DND-41 (cell line): ENCODE results near the gene DACT3.

Source experiments
- ATAC-seq: fragments of 200-7000 bp; cut with Tn5 transposase; 3 replicates; pipeline ENCODE4 v1.9.1; 2021; ENCODE audit warnings: low read depth; ENCODE audit not compliant: insufficient read depth
- DNase-seq: peaks from one replicate; pipeline ENCODE4 v3.0.0-alpha.2; 2020
- H2AFZ ChIP-seq: 2 replicates; pipeline ENCODE4 v1.6.0; 2012; ENCODE audit warnings: low read depth, low read length
- H3K27ac ChIP-seq: 2 replicates; pipeline ENCODE4 v1.5.1; 2012; ENCODE audit warnings: low read length, inconsistent platforms
- H3K27me3 ChIP-seq: fragments of 200-600 bp; sonication (generic); 2 replicates; pipeline ENCODE4 v1.6.0; 2012; ENCODE audit warnings: low read length, mild to moderate bottlenecking, inconsistent platforms; ENCODE audit not compliant: insufficient read depth, poor library complexity
- H3K36me3 ChIP-seq: 2 replicates; pipeline ENCODE4 v1.5.1; 2012; ENCODE audit warnings: low read length, inconsistent platforms; ENCODE audit not compliant: insufficient read depth
- H3K4me1 ChIP-seq: 2 replicates; pipeline ENCODE4 v1.5.1; 2012; ENCODE audit warnings: mild to moderate bottlenecking, low read length; ENCODE audit not compliant: insufficient read depth
- H3K4me2 ChIP-seq: 2 replicates; pipeline ENCODE4 v1.6.0; 2012; ENCODE audit warnings: mild to moderate bottlenecking, moderate library complexity, low read length, inconsistent platforms; ENCODE audit not compliant: insufficient read depth
- H3K4me3 ChIP-seq, 2 experiments: fragments of 200-600 bp in 1 of 2; shearing (Covaris generic) in 1 of 2; 2 replicates each; pipeline ENCODE4 v1.5.1; 2012 to 2016; ENCODE audit warnings: inconsistent platforms in 2 of 2, low read length in 2 of 2, mild to moderate bottlenecking in 2 of 2, low read depth in 1 of 2, moderate library complexity in 1 of 2
- H3K79me2 ChIP-seq: 2 replicates; pipeline ENCODE4 v1.6.0; 2012; ENCODE audit warnings: low read length, inconsistent platforms; ENCODE audit not compliant: insufficient read depth
- H3K9ac ChIP-seq: 2 replicates; pipeline ENCODE4 v1.6.0; 2012; ENCODE audit warnings: low read depth, mild to moderate bottlenecking, inconsistent platforms, low read length, moderate library complexity
- H3K9me3 ChIP-seq: 2 replicates; pipeline ENCODE4 v1.5.1; 2012; ENCODE audit warnings: low read length, moderate library complexity, mild to moderate bottlenecking, inconsistent platforms; ENCODE audit not compliant: insufficient read depth, severe bottlenecking
- H4K20me1 ChIP-seq: 2 replicates; pipeline ENCODE4 v1.6.0; 2012; ENCODE audit warnings: low read length; ENCODE audit not compliant: insufficient read depth
- EZH2 ChIP-seq: IDR thresholded peaks from 3 replicates; pipeline ENCODE4 v1.6.1; 2012; ENCODE audit warnings: borderline replicate concordance, low read depth, mild to moderate bottlenecking, moderate library complexity, low read length, inconsistent platforms; ENCODE audit not compliant: severe bottlenecking
- TF ChIP-seq, protein P1 (sequence below): IDR thresholded peaks from 2 replicates; pipeline ENCODE4 v1.5.1; 2012; ENCODE audit warnings: borderline replicate concordance, low read length, moderate library complexity, mild to moderate bottlenecking; ENCODE audit not compliant: poor library complexity, severe bottlenecking; ENCODE audit errors: extremely low read depth

The DACT3 gene

DNA sequence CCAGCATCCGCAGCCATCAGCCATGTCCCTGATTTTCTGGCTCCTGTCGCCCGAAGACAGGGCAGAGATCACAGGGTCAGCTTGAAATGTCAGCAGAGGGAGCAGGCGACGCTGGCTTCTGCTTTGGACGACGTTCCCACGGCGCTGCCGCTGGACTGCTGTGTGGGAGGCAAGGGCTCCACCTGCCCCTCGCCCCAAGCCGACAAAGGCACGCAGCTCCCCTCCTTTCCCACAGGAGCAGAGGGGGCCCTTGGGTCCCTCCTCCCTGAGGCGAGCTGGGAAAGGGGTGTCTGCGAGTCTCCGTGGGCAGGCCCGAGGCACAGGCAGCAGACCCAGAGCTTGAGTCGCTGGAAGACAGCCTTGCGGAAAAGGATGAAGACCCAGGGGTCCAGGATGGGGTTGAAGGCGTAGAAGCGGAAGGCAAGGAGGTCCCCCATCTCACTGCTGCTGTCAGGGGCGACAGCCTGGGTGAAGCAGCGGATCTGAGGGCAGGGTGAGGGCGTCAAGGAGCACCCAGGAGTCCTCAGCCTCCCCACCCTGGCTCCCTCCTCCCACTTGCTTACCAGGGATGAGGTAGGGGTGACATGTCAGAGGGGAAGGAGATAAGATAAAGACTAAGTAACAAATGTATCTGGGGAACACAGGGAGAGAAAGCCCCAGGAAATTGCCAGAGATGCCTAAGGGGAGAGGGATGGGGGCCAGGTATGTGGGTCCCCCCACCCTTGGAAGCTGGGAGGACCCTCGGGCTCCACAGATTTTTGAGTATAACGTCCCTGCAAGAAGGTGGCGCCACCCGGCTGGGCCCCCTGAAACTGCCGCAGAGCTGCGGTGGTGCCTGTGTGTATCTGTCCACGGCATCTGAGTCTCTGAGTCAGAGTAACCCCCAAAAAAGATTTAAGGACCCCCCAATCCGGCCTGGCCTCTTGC lies 39.5 kb downstream of the DACT3 start:
- no peaks in the 10 kb centered on the region for H3K27me3 ChIP-seq
- no peak overlapping the region for H3K27ac ChIP-seq
- H3K4me2 ChIP-seq: no peak overlapping the region
- ATAC-seq (no peak), DNase-seq (no peak)
- no peaks in the 10 kb centered on the region for H3K9me3 ChIP-seq
- no peak overlapping the region for H2AFZ ChIP-seq
- H4K20me1 ChIP-seq: no peaks in the 10 kb centered on the region; the same call in 1 of the 2 replicates
- TF ChIP-seq, protein P1, sequence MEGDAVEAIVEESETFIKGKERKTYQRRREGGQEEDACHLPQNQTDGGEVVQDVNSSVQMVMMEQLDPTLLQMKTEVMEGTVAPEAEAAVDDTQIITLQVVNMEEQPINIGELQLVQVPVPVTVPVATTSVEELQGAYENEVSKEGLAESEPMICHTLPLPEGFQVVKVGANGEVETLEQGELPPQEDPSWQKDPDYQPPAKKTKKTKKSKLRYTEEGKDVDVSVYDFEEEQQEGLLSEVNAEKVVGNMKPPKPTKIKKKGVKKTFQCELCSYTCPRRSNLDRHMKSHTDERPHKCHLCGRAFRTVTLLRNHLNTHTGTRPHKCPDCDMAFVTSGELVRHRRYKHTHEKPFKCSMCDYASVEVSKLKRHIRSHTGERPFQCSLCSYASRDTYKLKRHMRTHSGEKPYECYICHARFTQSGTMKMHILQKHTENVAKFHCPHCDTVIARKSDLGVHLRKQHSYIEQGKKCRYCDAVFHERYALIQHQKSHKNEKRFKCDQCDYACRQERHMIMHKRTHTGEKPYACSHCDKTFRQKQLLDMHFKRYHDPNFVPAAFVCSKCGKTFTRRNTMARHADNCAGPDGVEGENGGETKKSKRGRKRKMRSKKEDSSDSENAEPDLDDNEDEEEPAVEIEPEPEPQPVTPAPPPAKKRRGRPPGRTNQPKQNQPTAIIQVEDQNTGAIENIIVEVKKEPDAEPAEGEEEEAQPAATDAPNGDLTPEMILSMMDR: peak; percentile 36
- no peak for TF ChIP-seq EZH2
- no peak overlapping the region for H3K4me3 ChIP-seq
- H3K9ac ChIP-seq: no peak overlapping the region
- H3K79me2 ChIP-seq: no peaks in the 10 kb centered on the region
- peaks cover 19% of the 10 kb centered on the region for H3K4me1 ChIP-seq
- no peaks in the 10 kb centered on the region for H3K36me3 ChIP-seq

DNA sequence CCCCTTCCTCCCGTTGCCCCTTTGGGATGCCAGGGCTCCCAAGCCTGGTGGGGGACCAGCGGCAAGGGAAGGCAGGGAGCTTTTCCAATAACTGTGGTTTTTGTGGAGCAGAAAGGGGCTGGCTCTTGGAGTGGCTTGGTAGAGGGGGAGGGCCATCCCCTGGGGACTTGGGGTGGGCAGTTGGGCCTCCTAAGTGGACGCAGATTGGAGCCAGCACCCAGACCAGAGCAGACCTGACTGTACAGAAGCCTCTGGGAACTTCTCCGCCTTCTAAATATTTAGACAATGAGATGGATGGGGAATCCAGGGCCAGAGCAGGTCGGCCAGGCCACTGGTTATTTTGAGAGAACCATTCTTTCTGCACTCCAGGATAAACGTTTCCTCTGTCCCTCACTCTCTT lies 40.3 kb downstream of the DACT3 start:
- H2AFZ ChIP-seq: no peak overlapping the region
- H3K4me2 ChIP-seq: no peak overlapping the region
- H3K36me3 ChIP-seq: no peaks in the 10 kb centered on the region
- H3K4me3 ChIP-seq: no peak overlapping the region
- no peak for ATAC-seq
- no peak overlapping the region for H3K9ac ChIP-seq
- no peaks in the 10 kb centered on the region for H3K79me2 ChIP-seq
- H3K4me1 ChIP-seq: peaks cover 26% of the 10 kb centered on the region
- no peaks in the 10 kb centered on the region for H3K27me3 ChIP-seq
- no peak overlapping the region for H3K27ac ChIP-seq
- TF ChIP-seq EZH2: no peak
- TF ChIP-seq, protein P1: no peak
- no peaks in the 10 kb centered on the region for H3K9me3 ChIP-seq
- H4K20me1 ChIP-seq: no peaks in the 10 kb centered on the region; the same call in 1 of the 2 replicates
- no peak for DNase-seq

GRCh38 chr19:46620267-46620666 lies 40.7 kb downstream of the DACT3 start:
- H3K4me3 ChIP-seq: no peak overlapping the region

More at GRCh38 chr19:46620267-46620666, 40.7 kb downstream of the DACT3 start:
- Histone ChIP-seq H4K20me1 (no peaks in the 10 kb centered on the region; the same call in 1 of the 2 replicates), H3K9me3 (no peaks in the 10 kb centered on the region), H3K9ac (no peak overlapping the region), H3K4me1 (peaks cover 29% of the 10 kb centered on the region), H3K36me3 (no peaks in the 10 kb centered on the region), H2AFZ (no peak overlapping the region), H3K4me2 (no peak overlapping the region), H3K27ac (no peak overlapping the region), H3K27me3 (no peaks in the 10 kb centered on the region), H3K79me2 (no peaks in the 10 kb centered on the region)
- ATAC-seq (no peak), DNase-seq (no peak)
- TF ChIP-seq, protein P1: no peak
- TF ChIP-seq EZH2: no peak
